Neural crest cell (in vitro differentiated cells): Measurements from ENCODE around the gene EHD2. TPM values are rescaled to one million over a fixed set of nuclear protein-coding genes. Genes with fewer than 3 reads are reported as not detected.
A peak's percentile ranks its signal among the peaks of the same experiment; 100 is the strongest.

ENCODE experiments used
- DNase-seq: peaks from one replicate; pipeline ENCODE4 v3.0.0; 2021; ENCODE audit warnings: low read depth, mixed read lengths, low spot score
- H3K27ac Mint-ChIP-seq: one replicate; pipeline ENCODE4 v1.8.0; 2021; ENCODE audit warnings: mild to moderate bottlenecking, mixed read lengths; ENCODE audit not compliant: unreplicated experiment
- H3K27me3 Mint-ChIP-seq: 2 replicates; pipeline ENCODE4 v1.8.0; 2021; ENCODE audit warnings: low read depth, mild to moderate bottlenecking, mixed read lengths
- H3K36me3 Mint-ChIP-seq: 2 replicates; pipeline ENCODE4 v1.8.0; 2021; ENCODE audit warnings: low read depth, mild to moderate bottlenecking, mixed read lengths
- H3K4me1 Mint-ChIP-seq: 2 replicates; pipeline ENCODE4 v1.8.0; 2021; ENCODE audit warnings: mixed read lengths
- H3K4me3 Mint-ChIP-seq: one replicate; pipeline ENCODE4 v1.8.0; 2021; ENCODE audit warnings: mild to moderate bottlenecking, mixed read lengths
- H3K9me3 Mint-ChIP-seq: 2 replicates; pipeline ENCODE4 v1.8.0; 2021; ENCODE audit warnings: mixed read lengths
- CTCF ChIP-seq: fragments of 200-600 bp; sonication (generic); conservative IDR thresholded peaks from 2 replicates; pipeline ENCODE4 v1.5.0; 2021; ENCODE audit warnings: antibody characterized with exemption, mild to moderate bottlenecking
- total RNA-seq: library from RNA; stranded (reverse); gene quantifications from 2 replicates; pipeline ENCODE4 v1.2.1, GENCODE V29; 2021

EHD2 gene
- total RNA-seq, 1 donor from 2014 or later: 0.47 TPM

GRCh38 chr19:47749326-47749725 is 36.1 kb downstream of the EHD2 start:
- no peaks in the 10 kb centered on the region for H3K9me3 Mint-ChIP-seq
- no peak for DNase-seq
- peaks cover 3% of the 10 kb centered on the region for H3K27me3 Mint-ChIP-seq
- H3K4me1 Mint-ChIP-seq: peaks cover 13% of the 10 kb centered on the region
- peak overlapping the region; percentile 51 for H3K4me3 Mint-ChIP-seq
- TF ChIP-seq CTCF: no peak
- peak overlapping the region; percentile 76 for H3K27ac Mint-ChIP-seq
- H3K36me3 Mint-ChIP-seq: peaks cover 7% of the 10 kb centered on the region

GRCh38 chr19:47750752-47751151 is 37.5 kb downstream of the EHD2 start:
- Mint-ChIP-seq H3K36me3 (peaks cover 7% of the 10 kb centered on the region), H3K9me3 (no peaks in the 10 kb centered on the region), H3K27ac (no peak overlapping the region), H3K4me3 (no peak overlapping the region), H3K27me3 (no peaks in the 10 kb centered on the region), H3K4me1 (peaks cover 7% of the 10 kb centered on the region)
- no peak for DNase-seq
- TF ChIP-seq CTCF: no peak

DNA sequence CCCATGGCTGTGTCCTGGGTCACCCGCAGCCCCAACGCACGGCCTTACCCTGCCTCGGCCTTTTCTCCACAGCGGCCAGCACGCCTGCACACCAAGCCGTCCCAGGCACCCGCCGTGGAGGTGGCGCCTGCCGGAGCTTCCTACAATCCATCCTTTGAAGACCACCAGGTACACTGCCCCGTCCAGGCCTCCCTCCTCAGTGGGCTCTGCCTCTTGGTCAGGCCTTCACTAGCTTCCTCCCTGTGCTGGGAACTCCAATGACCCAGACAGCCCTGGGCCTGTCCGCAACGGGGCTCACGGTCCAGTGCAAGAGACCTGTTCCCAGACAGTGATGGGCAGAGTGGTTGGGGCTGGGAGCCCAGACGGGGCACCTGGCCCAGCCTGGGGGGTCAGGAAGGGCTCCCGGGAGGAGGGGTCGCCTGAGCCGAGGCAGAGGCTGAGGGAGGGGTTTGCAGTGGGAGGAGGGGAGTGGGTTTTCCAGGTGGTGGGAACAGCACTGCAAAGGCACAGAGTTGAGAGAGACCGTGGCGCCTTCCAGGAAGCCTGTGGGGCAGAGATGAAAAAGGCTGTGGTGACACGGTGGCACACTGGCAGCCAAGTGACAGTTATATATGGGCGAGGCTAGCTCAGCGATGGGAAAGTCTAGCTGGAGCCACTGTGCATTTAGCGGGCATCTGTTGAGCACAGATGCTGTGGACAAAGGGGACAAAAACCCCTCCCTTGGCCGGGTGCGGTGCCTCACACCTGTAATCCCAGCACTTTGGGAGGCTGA is 39.4 kb downstream of the EHD2 start:
- no peak overlapping the region for H3K27ac Mint-ChIP-seq
- no peak overlapping the region for H3K4me3 Mint-ChIP-seq
- TF ChIP-seq CTCF: no peak
- no peaks in the 10 kb centered on the region for H3K27me3 Mint-ChIP-seq
- H3K4me1 Mint-ChIP-seq: peaks cover 4% of the 10 kb centered on the region
- peaks cover 15% of the 10 kb centered on the region for H3K36me3 Mint-ChIP-seq
- no peaks in the 10 kb centered on the region for H3K9me3 Mint-ChIP-seq
- DNase-seq: no peak

DNA sequence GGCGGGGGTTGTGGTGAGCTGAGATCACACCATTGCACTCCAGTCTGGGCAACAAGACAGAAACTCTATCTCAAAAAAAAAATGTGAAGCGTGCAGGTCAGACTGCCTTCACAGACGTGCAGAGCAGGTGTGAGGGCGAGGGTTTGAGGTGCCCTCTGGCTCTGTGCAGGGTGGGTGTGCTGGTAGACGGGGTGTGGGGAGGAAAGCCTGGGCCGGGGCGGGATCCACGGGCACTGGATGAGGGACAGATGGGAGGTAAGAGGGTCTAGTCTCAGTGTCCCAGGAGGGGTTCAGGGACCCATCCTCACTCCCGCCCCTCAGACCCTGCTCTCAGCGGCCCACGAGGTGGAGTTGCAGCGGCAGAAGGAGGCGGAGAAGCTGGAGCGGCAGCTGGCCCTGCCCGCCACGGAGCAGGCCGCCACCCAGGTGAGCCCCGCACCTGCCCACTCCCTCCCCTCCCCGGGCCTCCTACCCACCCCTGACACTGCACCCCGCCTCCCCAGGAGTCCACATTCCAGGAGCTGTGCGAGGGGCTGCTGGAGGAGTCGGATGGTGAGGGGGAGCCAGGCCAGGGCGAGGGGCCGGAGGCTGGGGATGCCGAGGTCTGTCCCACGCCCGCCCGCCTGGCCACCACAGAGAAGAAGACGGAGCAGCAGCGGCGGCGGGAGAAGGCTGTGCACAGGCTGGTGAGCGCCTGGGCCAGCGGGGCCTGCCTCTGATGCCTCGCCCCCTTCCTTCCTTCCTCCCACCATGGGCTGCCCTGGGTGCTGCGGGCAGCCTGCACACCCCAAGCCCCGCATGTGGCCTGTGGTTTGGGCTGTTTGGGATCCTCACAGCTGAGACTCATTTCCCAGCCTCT is 41.2 kb downstream of the EHD2 start:
- Mint-ChIP-seq H3K9me3 (no peaks in the 10 kb centered on the region), H3K4me3 (no peak overlapping the region), H3K4me1 (no peaks in the 10 kb centered on the region), H3K36me3 (peaks cover 26% of the 10 kb centered on the region), H3K27ac (no peak overlapping the region), H3K27me3 (no peaks in the 10 kb centered on the region)
- TF ChIP-seq CTCF: no peak
- DNase-seq: no peak

DNA sequence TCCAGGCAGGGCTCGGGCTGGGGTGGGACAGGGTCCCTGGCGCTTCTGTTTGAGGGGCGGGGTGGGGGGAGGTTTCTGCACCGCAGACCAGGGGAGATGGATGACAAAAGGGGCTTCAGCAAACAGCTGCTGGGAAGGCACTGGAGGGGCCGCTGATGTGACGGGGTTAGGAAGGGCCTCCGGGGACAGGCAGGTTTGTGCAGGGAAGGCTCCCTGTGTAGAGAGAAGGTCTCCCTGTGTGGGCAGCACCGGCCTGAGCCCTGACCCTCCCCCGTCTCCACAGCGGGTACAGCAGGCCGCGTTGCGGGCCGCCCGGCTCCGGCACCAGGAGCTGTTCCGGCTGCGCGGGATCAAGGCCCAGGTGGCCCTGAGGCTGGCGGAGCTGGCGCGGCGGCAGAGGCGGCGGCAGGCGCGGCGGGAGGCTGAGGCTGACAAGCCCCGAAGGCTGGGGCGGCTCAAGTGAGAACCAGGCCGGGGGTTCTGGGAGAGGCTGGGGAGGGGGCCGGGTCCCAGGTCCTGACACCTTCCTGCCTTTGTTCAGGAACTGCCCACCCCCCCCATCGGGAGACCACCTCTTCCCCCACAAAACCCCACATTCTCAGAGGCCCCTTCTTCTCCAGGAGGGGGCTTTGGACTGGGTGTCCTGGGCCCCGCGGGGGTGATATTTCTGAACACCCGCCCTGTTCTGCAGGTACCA is 42.0 kb downstream of the EHD2 start:
- no peak overlapping the region for H3K27ac Mint-ChIP-seq
- no peaks in the 10 kb centered on the region for H3K4me1 Mint-ChIP-seq
- peaks cover 26% of the 10 kb centered on the region for H3K36me3 Mint-ChIP-seq
- H3K4me3 Mint-ChIP-seq: no peak overlapping the region
- TF ChIP-seq CTCF: no peak
- H3K9me3 Mint-ChIP-seq: no peaks in the 10 kb centered on the region
- DNase-seq: no peak
- H3K27me3 Mint-ChIP-seq: no peaks in the 10 kb centered on the region
